ENCODE results near the gene TNFRSF8. TPM values are rescaled to one million over a fixed set of nuclear protein-coding genes. Genes with fewer than 3 reads are reported as not detected.

The TNFRSF8 gene
- total and polyA plus RNA-seq, 9 of the 15 experiments (the other 6 are each of a cell fraction or from before 2014, with no cell fraction given), result 3.5 to 38.4 (median 17.1) TPM

GRCh38 chr1:12161662-12162458, 98.8 kb downstream of the TNFRSF8 start (continued):
- TF ChIP-seq HINFP (tag; conservative IDR thresholded peaks at IDR 0.05; ENCODE audit: low read depth) (0 out of 2 replicates have a peak, but pooled peaks have one; percentile 24), ZBTB33 (CRISPR knock-in tag; IDR thresholded peaks at IDR 0.05) (peak; percentile 69), JUN (IDR thresholded peaks at IDR 0.05; ENCODE audit: borderline replicate concordance, low read depth, low read length) (peak; percentile 100), JUN (CRISPR knock-in tag; IDR thresholded peaks at IDR 0.05; ENCODE audit: borderline replicate concordance) (peak; percentile 74; the same call in 1 of the 2 replicates), NBN (IDR thresholded peaks at IDR 0.05; ENCODE audit: low read depth) (peak; percentile 78; the same call in 1 of the 2 replicates), PML (IDR thresholded peaks at IDR 0.05; ENCODE audit: low read length) (peak; percentile 69; the same call in 1 of the 2 replicates), ZNF395 (CRISPR knock-in tag; IDR thresholded peaks at IDR 0.05) (no peak), RUNX1 (IDR thresholded peaks at IDR 0.05; ENCODE audit: low read depth) (peak; percentile 88; the same call in 1 of the 2 replicates), NEUROD1 (IDR thresholded peaks at IDR 0.05; ENCODE audit: borderline replicate concordance, low read depth, low read length, partially characterized antibody) (peak; percentile 94), PCBP2 (IDR thresholded peaks at IDR 0.05; ENCODE audit: low read depth, low read length, poor library complexity, severe bottlenecking) (no peak), ZBED1 (IDR thresholded peaks at IDR 0.05) (peak; percentile 85), ATF1 (CRISPR knock-in tag; IDR thresholded peaks at IDR 0.05) (no peak), ATF1 (tag; IDR thresholded peaks at IDR 0.05) (peak; percentile 83), TCF7L2 (IDR thresholded peaks at IDR 0.05; ENCODE audit: low read depth, low read length) (peak; percentile 32; the same call in 1 of the 2 replicates), DMBX1 (CRISPR knock-in tag; IDR thresholded peaks at IDR 0.05; ENCODE audit: borderline replicate concordance) (no peak; the same call in 1 of the 2 replicates), PTBP1 (IDR thresholded peaks at IDR 0.05; ENCODE audit: low read depth, low read length) (0 out of 2 replicates have a peak, but pooled peaks have one; percentile 36), ADNP (tag; IDR thresholded peaks at IDR 0.05) (peak; percentile 46; the same call in 1 of the 2 replicates), KDM2B (CRISPR knock-in tag; IDR thresholded peaks at IDR 0.05) (no peak), ELF4 (CRISPR knock-in tag; IDR thresholded peaks at IDR 0.05) (0 out of 2 replicates have a peak, but pooled peaks have one; percentile 27), ZNF263 (CRISPR knock-in tag; IDR thresholded peaks at IDR 0.05; ENCODE audit: borderline replicate concordance) (0 out of 2 replicates have a peak, but pooled peaks have one; percentile 66), RBM34 (IDR thresholded peaks at IDR 0.05; ENCODE audit: borderline replicate concordance, insufficient read depth, low read length) (no peak), ESRRA (IDR thresholded peaks at IDR 0.05; ENCODE audit: borderline replicate concordance, low read depth) (peak; percentile 96), CBFA2T3 (IDR thresholded peaks at IDR 0.05) (peak; percentile 96)
